ENCODE results near the gene CRTC3. TPM values are rescaled to one million over a fixed set of nuclear protein-coding genes. Genes with fewer than 3 reads are reported as not detected.
A peak's percentile ranks its signal among the peaks of the same experiment; 100 is the strongest.
"Not testable (repeated sequence)": the region's sequence is repeated elsewhere in the genome, so short reads cannot be mapped to it uniquely, and the experiment has no call there.

The CRTC3 gene
- total and polyA plus RNA-seq, 2 donors (not counting 3 experiments of a cell fraction or from before 2014, with no cell fraction given) = 16.2 to 26.4 TPM

DNA sequence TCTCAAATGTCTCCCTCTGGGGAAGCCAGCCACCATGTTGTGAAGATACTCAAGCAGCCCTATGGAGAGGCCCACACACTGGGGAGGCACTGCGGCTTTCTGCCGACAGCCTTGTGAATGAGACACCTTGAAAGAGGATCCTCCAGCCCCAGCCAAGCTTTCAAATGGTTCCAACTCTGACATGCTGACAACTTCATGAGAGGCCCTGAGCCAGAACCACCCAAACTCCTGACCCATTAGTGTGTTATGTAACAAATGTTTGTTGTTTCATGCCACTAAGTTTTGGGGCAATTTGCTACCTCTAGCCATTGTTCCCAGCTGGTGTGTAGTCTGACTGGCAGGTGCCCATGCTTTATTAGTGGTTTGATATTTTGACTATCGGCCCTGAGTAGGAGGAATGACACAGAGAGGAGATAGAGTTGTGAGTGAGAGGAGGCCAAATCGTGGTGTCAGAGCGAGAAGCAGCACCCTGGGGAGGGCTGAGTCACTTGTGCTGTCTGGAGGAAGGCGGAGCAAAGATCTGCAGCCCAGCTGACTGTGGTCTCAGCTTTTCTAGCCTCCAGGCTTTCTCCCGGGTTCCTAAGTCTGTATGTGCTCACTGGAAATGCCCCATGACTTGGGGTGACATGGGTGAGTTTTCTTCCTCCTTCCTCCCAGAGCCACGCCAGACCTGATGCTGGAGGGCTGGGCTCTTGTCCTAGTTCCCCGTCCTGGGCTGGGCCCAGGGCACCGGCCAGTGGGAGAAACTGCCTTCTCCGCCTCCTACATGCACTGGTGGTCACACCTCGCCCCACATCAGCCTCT is 130.7 kb downstream of the CRTC3 start:
- dilution Hi-C loops (cut with MboI; ENCODE audit: extremely low pct_ligation_motif_present, low sequenced_read_pairs) (no loop called here), intact Hi-C loops (cut with micrococcal nuclease) (no loop called here)
- Histone ChIP-seq H3K4me1 (ENCODE audit: control insufficient read depth, extremely low read depth, insufficient read depth, low read length) (no peaks in the 10 kb centered on the region), H2AFZ (ENCODE audit: low read depth, low read length) (no peak overlapping the region), H4K20me1 (replicated peaks; ENCODE audit: control insufficient read depth, extremely low read depth, insufficient read depth, low read length) (no peaks in the 10 kb centered on the region), H3K9me1 (replicated peaks; ENCODE audit: control insufficient read depth, extremely low read depth, insufficient read depth, low read length) (no peaks in the 10 kb centered on the region), H3K9ac (replicated peaks; ENCODE audit: extremely low read depth, insufficient read depth, low read length) (no peak overlapping the region), H3K79me2 (ENCODE audit: control insufficient read depth, insufficient read depth, low read length) (no peaks in the 10 kb centered on the region), H3K4me2 (ENCODE audit: insufficient read depth, low read length) (no peak overlapping the region), H3K27me3 (ENCODE audit: control insufficient read depth in 2 of 2, insufficient read depth in 2 of 2, low read length in 2 of 2) (no peaks in the 10 kb centered on the region), H3K36me3 (ENCODE audit: control insufficient read depth in 2 of 2, extremely low read depth in 1 of 2, insufficient read depth in 2 of 2, low read length in 2 of 2) (no peaks in the 10 kb centered on the region), H3K4me3 (replicated peaks in 1 of 3; ENCODE audit: insufficient read depth in 1 of 3, low read depth in 1 of 3, low read length in 3 of 3) (no peak overlapping the region), H3K9me3 (replicated peaks; ENCODE audit: control insufficient read depth, insufficient read depth, low read length) (no peaks in the 10 kb centered on the region), H3K27ac (ENCODE audit: insufficient read depth, low read depth, low read length) (no peak overlapping the region)
- ChIA-PET CTCF (interaction anchor here (2.2 kb wide), 1 partner anchor 12 kb away, joined by 13 read pairs; no protein-coding TSS in a partner anchor), POLR2A (interaction anchor here (0.5 kb wide), 1 partner anchor 9 kb away, joined by 7 read pairs; no protein-coding TSS in a partner anchor)
- DNase-seq (ENCODE audit: low read depth, low spot score) (no peak), FAIRE-seq (peak; percentile 63)
- TF ChIP-seq EZH2 (IDR thresholded peaks at IDR 0.05; ENCODE audit: borderline replicate concordance, low read depth, low read length, severe bottlenecking) (no peak), POLR2A (IDR thresholded peaks at IDR 0.05; ENCODE audit: low read depth, low read length) (no peak), POLR2AphosphoS5 (IDR thresholded peaks at IDR 0.05; ENCODE audit: insufficient read depth, low read depth, low read length) (no peak), GATA2 (IDR thresholded peaks at IDR 0.05; ENCODE audit: insufficient read depth, insufficient read length, low read depth, low read length) (no peak), JUN (IDR thresholded peaks at IDR 0.05; ENCODE audit: borderline replicate concordance, insufficient read depth, insufficient read length, low read depth) (no peak), FOS (IDR thresholded peaks at IDR 0.05; ENCODE audit: borderline replicate concordance, insufficient read depth, low read length) (no peak), MYC (IDR thresholded peaks at IDR 0.05; ENCODE audit: low read depth, low read length) (no peak)
- TF ChIP-seq, protein P1, sequence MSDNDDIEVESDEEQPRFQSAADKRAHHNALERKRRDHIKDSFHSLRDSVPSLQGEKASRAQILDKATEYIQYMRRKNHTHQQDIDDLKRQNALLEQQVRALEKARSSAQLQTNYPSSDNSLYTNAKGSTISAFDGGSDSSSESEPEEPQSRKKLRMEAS (IDR thresholded peaks at IDR 0.05; ENCODE audit: insufficient read depth, insufficient read length) = no peak
- TF ChIP-seq, protein P2, sequence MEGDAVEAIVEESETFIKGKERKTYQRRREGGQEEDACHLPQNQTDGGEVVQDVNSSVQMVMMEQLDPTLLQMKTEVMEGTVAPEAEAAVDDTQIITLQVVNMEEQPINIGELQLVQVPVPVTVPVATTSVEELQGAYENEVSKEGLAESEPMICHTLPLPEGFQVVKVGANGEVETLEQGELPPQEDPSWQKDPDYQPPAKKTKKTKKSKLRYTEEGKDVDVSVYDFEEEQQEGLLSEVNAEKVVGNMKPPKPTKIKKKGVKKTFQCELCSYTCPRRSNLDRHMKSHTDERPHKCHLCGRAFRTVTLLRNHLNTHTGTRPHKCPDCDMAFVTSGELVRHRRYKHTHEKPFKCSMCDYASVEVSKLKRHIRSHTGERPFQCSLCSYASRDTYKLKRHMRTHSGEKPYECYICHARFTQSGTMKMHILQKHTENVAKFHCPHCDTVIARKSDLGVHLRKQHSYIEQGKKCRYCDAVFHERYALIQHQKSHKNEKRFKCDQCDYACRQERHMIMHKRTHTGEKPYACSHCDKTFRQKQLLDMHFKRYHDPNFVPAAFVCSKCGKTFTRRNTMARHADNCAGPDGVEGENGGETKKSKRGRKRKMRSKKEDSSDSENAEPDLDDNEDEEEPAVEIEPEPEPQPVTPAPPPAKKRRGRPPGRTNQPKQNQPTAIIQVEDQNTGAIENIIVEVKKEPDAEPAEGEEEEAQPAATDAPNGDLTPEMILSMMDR (IDR thresholded peaks at IDR 0.05; ENCODE audit: extremely low read depth in 1 of 2, insufficient read depth in 1 of 2, low read depth in 1 of 2, low read length in 2 of 2) = no peak
- no TSS peak for BruUV-seq (replicated peaks)

DNA sequence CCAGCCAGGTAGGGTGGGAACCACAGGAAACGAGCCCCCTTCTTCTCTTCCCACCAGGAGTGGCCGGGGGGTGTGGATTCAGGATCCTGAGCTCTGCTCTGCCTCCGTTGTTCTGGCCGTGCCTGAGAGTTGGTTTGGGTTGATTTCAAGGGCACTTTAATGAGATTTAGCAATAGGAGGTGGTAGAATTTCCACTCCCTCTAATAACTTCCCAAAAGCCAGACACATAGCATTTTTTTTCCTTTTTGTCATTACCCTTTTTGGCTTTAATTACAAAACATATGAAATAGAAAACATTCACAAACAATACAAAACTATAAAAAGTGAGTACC is 131.2 kb downstream of the CRTC3 start:
- H4K20me1 ChIP-seq (replicated peaks; ENCODE audit: control insufficient read depth, extremely low read depth, insufficient read depth, low read length); DNase-seq (ENCODE audit: low read depth, low spot score); H3K4me3 ChIP-seq (replicated peaks in 1 of 3; ENCODE audit: insufficient read depth in 1 of 3, low read depth in 1 of 3, low read length in 3 of 3); H3K4me1 ChIP-seq (ENCODE audit: control insufficient read depth, extremely low read depth, insufficient read depth, low read length); H3K27ac ChIP-seq (ENCODE audit: insufficient read depth, low read depth, low read length); H3K27me3 ChIP-seq (ENCODE audit: control insufficient read depth in 2 of 2, insufficient read depth in 2 of 2, low read length in 2 of 2); H3K79me2 ChIP-seq (ENCODE audit: control insufficient read depth, insufficient read depth, low read length); CTCF ChIA-PET; H3K9ac ChIP-seq (replicated peaks; ENCODE audit: extremely low read depth, insufficient read depth, low read length); H3K36me3 ChIP-seq (ENCODE audit: control insufficient read depth in 2 of 2, extremely low read depth in 1 of 2, insufficient read depth in 2 of 2, low read length in 2 of 2); H3K9me3 ChIP-seq (replicated peaks; ENCODE audit: control insufficient read depth, insufficient read depth, low read length); H3K9me1 ChIP-seq (replicated peaks; ENCODE audit: control insufficient read depth, extremely low read depth, insufficient read depth, low read length); H3K4me2 ChIP-seq (ENCODE audit: insufficient read depth, low read length); intact Hi-C loops (cut with micrococcal nuclease); BruUV-seq (replicated peaks); dilution Hi-C loops (cut with MboI; ENCODE audit: extremely low pct_ligation_motif_present, low sequenced_read_pairs); H2AFZ ChIP-seq (ENCODE audit: low read depth, low read length); POLR2A ChIA-PET: not testable (repeated sequence)
- peak; percentile 55 for FAIRE-seq
